Breast epithelium (tissue), 3 donors: ENCODE data around the gene TLE1.

Experiments
- POLR2A ChIP-seq: fragments of 450-650 bp; IDR thresholded peaks from one replicate; pipeline ENCODE4 v1.6.1; 2016; ENCODE audit warnings: antibody characterized with exemption, mild to moderate bottlenecking, moderate library complexity
- POLR2AphosphoS5 ChIP-seq, 3 donors: sonication (generic); formaldehyde crosslinking; IDR thresholded peaks; one replicate each; pipeline ENCODE4 v1.6.1; 2017; ENCODE audit warnings: antibody characterized with exemption in 3 of 3
- TF ChIP-seq, protein P1 (sequence below), 3 donors: fragments of 450-650 bp; IDR thresholded peaks; one replicate each; pipeline ENCODE4 v1.5.1; 2016 to 2017; ENCODE audit warnings: antibody characterized with exemption in 3 of 3, mild to moderate bottlenecking in 3 of 3, moderate library complexity in 3 of 3

DNA sequence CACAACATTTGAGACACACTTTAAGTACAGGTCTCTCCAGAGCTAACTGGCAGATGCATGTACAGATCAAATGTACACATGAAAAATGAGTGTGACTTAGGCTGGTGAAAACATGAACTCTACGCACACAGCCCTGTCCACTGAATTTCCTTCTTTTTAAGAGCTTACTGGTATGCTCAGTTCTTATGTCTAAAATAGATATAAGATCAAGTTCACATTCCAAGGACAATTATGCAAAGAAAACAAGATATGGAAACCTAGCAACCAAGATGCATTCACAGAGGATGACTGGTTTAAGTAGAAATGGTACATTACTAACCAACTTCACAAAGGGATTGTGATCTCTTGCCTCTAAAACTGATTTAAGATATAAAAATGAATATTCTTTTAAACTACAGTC is 56.7 kb downstream of the TLE1 start:
- TF ChIP-seq, protein P1, sequence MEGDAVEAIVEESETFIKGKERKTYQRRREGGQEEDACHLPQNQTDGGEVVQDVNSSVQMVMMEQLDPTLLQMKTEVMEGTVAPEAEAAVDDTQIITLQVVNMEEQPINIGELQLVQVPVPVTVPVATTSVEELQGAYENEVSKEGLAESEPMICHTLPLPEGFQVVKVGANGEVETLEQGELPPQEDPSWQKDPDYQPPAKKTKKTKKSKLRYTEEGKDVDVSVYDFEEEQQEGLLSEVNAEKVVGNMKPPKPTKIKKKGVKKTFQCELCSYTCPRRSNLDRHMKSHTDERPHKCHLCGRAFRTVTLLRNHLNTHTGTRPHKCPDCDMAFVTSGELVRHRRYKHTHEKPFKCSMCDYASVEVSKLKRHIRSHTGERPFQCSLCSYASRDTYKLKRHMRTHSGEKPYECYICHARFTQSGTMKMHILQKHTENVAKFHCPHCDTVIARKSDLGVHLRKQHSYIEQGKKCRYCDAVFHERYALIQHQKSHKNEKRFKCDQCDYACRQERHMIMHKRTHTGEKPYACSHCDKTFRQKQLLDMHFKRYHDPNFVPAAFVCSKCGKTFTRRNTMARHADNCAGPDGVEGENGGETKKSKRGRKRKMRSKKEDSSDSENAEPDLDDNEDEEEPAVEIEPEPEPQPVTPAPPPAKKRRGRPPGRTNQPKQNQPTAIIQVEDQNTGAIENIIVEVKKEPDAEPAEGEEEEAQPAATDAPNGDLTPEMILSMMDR (IDR thresholded peaks at IDR 0.05), result no peak
- TF ChIP-seq POLR2AphosphoS5 (IDR thresholded peaks at IDR 0.05) (no peak), POLR2A (no peak)
